Activated CD4-positive, alpha-beta T cell treated with anti-CD3 and anti-CD28 coated beads, Interleukin-2, amount 10 ng/mL, durations not matched to agents 24 days and 14 days (primary cell): ENCODE data around the gene IDH3B. TPM values are rescaled to one million over a fixed set of nuclear protein-coding genes. Genes with fewer than 3 reads are reported as not detected.

Experiments used
- DNase-seq: peaks from one replicate; pipeline ENCODE4 v3.0.0; 2022
- H3K27ac Mint-ChIP-seq: one replicate; pipeline ENCODE4 v1.8.0; 2022; ENCODE audit warnings: mild to moderate bottlenecking, mixed read lengths
- H3K27me3 Mint-ChIP-seq: one replicate; pipeline ENCODE4 v1.8.0; 2022; ENCODE audit warnings: mixed read lengths
- H3K36me3 Mint-ChIP-seq: one replicate; pipeline ENCODE4 v1.8.0; 2022; ENCODE audit warnings: low read depth, mild to moderate bottlenecking, mixed read lengths
- H3K4me1 Mint-ChIP-seq: one replicate; pipeline ENCODE4 v1.8.0; 2021; ENCODE audit warnings: mixed read lengths
- H3K4me3 Mint-ChIP-seq: one replicate; pipeline ENCODE4 v1.8.0; 2022; ENCODE audit warnings: mild to moderate bottlenecking, moderate library complexity, mixed read lengths
- H3K9me3 Mint-ChIP-seq: one replicate; pipeline ENCODE4 v1.8.0; 2021; ENCODE audit warnings: mixed read lengths
- intact Hi-C: fragments of 100-400 bp; cut with micrococcal nuclease; formaldehyde crosslinking; loops from one replicate; pipeline ENCODE4 v1.15.1; 2023
- total RNA-seq: library from RNA; stranded (reverse); gene quantifications from 2 replicates; pipeline ENCODE4 v1.2.3, GENCODE V29; 2022

The IDH3B gene
- total RNA-seq = 121 and 127 TPM in 2 replicates

DNA sequence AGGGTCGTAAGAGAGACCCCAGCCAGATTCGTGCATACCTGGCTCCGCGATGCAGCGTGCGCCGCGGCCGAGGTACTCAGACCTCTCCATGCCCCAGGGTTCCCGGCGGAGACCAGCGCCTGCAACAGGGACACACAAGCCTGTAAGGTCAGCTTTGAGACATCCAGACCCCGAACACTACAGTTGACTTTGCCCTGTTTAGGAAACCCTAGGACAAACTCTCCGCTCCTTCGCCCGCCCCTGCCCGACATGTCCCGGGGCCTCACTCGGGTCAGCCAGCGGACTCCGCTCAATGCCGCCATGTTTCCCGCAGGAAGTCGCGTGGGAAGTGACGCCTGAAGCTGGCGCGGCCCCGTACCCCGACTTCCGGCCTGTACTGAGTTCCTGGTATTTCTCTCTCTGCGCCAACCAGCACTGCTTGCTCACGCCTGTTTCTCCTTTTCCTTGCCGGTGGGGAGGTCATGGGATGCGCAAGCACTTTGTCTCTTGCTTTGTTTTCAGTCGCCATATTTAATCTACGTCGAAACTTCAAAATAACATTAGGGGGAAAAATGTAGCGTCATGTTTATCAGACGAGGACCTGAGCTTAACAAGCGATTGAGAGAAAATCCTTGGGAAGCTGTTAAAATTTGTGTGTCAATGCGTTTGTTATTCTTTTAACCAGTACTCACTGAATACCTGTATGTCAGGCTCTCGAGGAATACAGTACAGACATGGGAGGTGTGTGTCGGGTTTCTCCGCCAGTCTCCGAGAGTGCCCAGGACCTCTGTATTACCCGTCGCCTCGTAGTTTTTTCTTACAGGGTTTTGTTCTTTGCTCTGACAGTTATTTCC, at the start of gene IDH3B:
Gene IDH3B, minus strand, starts transcription at position 330 of the 833 bp plus-strand sequence. Its CDS starts 28 bp downstream, at position 302.
- Mint-ChIP-seq H3K4me3 (peak within 1 kb of the TSS; percentile 85), H3K4me1 (peaks cover 15% of the 10 kb centered on the region), H3K9me3 (peaks cover 3% of the 10 kb centered on the region), H3K36me3 (peaks cover 24% of the 10 kb centered on the region), H3K27me3 (peaks cover 5% of the 10 kb centered on the region), H3K27ac (peak within 1 kb of the TSS; percentile 94)
- DNase-seq = peak; percentile 98
- intact Hi-C loops = loop anchor here (1.0 kb wide), 1 partner anchor 12 kb away; the partner anchor contains the start of gene NOP56

- H3K27me3 Mint-ChIP-seq = peaks cover 2% of the 10 kb centered on the region
- intact Hi-C loops = loop anchor here (1.0 kb wide), 1 partner anchor 30 kb away; no protein-coding TSS in a partner anchor
- H3K4me1 Mint-ChIP-seq = no peaks in the 10 kb centered on the region
- no peak overlapping the region for H3K4me3 Mint-ChIP-seq
- DNase-seq = peak; percentile 62
- H3K9me3 Mint-ChIP-seq = no peaks in the 10 kb centered on the region
- no peak overlapping the region for H3K27ac Mint-ChIP-seq
- no peaks in the 10 kb centered on the region for H3K36me3 Mint-ChIP-seq
These were observed 49.3 kb upstream of the IDH3B start for GRCh38 chr20:2713285-2713684.

DNA sequence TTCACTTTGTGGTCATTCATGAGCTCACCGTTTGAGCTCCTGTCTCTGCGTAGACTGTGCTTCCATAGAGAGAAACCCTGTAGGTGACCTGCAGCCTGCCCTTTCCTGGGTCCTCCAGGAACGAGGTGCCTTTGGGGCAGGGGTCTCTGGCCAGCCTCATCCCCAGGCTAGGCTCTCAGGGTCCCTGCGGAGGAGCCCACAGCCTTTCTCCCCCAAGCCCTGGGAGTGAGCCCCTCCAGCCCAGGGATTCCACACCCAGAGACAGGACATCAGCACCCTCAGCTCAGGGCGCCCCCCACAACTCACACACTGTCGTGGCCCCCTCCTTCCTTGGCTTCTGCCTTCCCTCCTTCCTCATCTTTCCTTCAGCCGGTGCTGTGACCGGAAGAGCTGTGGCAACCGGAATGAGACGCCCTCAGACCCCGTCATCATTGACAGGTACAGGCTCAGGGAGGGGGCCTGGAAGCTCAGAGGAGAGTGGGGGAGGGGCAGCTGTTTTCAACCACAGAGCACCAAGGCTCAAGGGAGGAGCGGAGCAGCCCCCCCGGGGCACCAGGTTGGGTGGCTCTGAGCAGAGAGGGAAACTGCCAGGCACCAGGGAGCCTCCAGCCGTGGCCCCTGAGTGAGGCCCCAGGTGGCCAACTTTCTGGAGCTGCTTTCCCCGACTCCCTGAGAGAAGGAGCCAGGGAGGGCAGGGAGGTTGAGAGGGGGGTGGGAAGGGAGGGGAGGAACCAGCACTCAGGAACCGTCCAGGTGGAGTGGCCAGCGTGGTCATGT, 45.4 kb upstream of the IDH3B start:
- peaks cover 2% of the 10 kb centered on the region for H3K27me3 Mint-ChIP-seq
- H3K4me3 Mint-ChIP-seq = no peak overlapping the region
- DNase-seq = peak; percentile 51
- no peaks in the 10 kb centered on the region for H3K36me3 Mint-ChIP-seq
- H3K9me3 Mint-ChIP-seq = no peaks in the 10 kb centered on the region
- no peak overlapping the region for H3K27ac Mint-ChIP-seq
- peaks cover 14% of the 10 kb centered on the region for H3K4me1 Mint-ChIP-seq
- intact Hi-C loops = no loop called here

DNA sequence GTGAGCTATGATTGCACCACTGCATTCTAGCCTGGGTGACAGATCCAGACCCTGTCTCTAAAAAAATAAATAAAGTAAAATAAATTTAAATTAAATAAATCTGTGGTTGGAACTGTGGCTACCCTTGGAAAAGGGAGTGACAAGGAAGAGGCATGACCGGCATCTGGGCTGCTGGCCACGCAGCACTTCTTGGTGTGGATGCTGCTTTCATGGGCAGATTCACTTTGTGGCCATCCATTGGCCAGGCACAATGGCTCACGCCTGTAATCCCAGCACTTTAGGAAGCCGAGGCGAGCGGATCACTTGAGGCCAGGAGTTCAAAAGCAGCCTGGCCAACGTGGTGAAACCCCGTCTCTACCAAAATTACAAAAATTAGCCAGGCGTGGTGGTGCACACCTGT, 44.6 kb upstream of the IDH3B start:
- Mint-ChIP-seq H3K27me3 (no peaks in the 10 kb centered on the region), H3K4me3 (no peak overlapping the region), H3K9me3 (no peaks in the 10 kb centered on the region), H3K4me1 (peaks cover 14% of the 10 kb centered on the region), H3K36me3 (no peaks in the 10 kb centered on the region), H3K27ac (no peak overlapping the region)
- DNase-seq = no peak
- intact Hi-C loops = no loop called here

DNA sequence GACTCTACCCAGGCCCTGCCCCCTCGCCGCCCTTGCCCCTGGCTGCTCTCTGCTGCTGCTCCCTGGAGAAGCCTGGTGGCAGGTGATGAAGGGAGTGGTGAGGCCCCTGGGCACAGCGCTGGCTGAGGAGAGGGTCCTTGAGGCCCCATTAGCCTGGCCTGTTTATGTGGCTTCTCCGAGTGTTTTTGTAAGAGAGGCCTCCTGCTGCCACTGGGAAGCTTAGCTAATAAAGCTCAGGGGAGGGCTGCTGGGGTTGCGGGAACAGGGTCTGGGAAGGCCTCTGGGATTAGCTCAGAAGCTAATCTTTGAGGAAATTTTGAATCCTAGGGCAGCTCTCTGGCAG, 44.0 kb upstream of the IDH3B start:
- H3K27ac Mint-ChIP-seq = no peak overlapping the region
- H3K4me3 Mint-ChIP-seq = no peak overlapping the region
- intact Hi-C loops = no loop called here
- no peaks in the 10 kb centered on the region for H3K9me3 Mint-ChIP-seq
- H3K36me3 Mint-ChIP-seq = no peaks in the 10 kb centered on the region
- H3K27me3 Mint-ChIP-seq = no peaks in the 10 kb centered on the region
- peak; percentile 51 for DNase-seq
- peaks cover 14% of the 10 kb centered on the region for H3K4me1 Mint-ChIP-seq

DNA sequence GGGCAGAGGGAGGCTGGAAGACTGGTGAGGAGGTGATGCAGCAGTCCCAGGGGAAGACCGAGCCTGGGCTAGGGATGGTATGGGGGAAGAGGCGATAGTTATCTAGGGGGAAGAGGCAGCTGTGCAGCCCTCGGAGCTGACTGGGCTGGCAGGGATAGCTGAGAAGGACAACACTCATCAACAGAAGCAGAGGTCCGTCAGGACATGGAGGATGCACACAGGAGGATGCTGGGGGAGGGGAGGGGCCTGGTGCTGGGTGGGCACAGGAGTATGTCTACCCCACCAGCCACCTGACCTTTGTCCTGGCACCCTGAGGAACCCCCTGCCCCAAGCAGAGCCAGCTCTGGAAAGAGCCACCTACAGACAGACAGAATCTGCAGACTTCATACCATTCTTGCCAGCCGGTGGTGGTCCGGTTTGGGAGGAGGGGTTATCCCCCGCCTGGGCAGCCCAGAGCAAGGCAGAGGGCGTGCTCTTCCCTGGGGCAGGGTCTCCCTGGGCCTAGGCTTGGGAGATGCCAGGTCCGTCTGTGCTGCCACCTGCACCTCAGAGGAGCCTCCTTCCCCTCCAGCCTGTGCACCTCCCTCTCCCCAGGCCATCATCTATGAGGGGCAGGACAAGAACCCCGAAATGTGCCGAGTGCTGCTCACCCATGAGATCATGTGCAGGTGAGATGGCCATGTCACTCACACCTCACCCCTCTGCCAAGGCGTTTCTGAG, 43.5 kb upstream of the IDH3B start:
- H3K4me3 Mint-ChIP-seq = peak overlapping the region; percentile 2
- DNase-seq = peak; percentile 47
- peaks cover 14% of the 10 kb centered on the region for H3K4me1 Mint-ChIP-seq
- intact Hi-C loops = no loop called here
- peak overlapping the region; percentile 61 for H3K27ac Mint-ChIP-seq
- no peaks in the 10 kb centered on the region for H3K27me3 Mint-ChIP-seq
- H3K36me3 Mint-ChIP-seq = no peaks in the 10 kb centered on the region
- no peaks in the 10 kb centered on the region for H3K9me3 Mint-ChIP-seq

- peaks cover 14% of the 10 kb centered on the region for H3K4me1 Mint-ChIP-seq
- H3K4me3 Mint-ChIP-seq = peak overlapping the region; percentile 2
- peak overlapping the region; percentile 61 for H3K27ac Mint-ChIP-seq
- no peaks in the 10 kb centered on the region for H3K27me3 Mint-ChIP-seq
- DNase-seq = peak; percentile 73
- intact Hi-C loops = no loop called here
- no peaks in the 10 kb centered on the region for H3K36me3 Mint-ChIP-seq
- no peaks in the 10 kb centered on the region for H3K9me3 Mint-ChIP-seq
These were observed 42.8 kb upstream of the IDH3B start for GRCh38 chr20:2706688-2707352.

DNA sequence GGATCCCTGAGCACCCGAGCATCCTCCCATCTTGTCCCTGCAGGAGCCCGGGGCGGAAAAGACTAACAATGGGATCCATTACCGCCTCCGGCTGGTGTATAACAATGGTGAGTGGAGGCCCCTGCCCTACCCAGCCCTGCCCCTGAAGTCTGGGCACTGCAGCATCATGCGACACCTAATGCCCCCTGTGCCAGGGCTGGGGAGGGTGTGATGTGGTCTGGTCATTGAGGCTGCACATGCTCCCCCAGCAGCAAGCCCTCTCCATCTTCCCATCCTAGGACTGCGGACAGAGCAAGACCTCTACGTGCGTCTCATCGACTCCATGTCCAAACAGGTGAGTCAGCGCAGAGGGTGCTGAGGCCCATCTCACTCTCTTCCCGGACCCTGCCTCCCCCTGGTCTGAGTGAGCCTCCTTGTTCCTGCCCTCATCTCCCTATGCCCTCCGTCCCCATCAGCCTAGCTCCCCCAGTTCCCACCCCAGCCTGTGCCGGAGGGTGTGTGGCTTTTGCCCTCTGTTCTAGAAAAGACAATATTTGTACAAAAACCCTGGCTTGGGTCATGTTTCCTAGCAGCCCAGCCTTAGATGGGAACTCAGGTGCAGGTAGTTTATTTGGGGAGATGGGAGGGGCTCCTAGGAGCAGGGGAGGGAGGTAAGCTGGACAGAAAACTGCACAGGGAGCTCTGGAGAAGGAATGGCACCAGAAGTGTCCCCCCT, 42.1 kb upstream of the IDH3B start:
- intact Hi-C loops = no loop called here
- Mint-ChIP-seq H3K27me3 (no peaks in the 10 kb centered on the region), H3K4me3 (no peak overlapping the region), H3K36me3 (no peaks in the 10 kb centered on the region), H3K4me1 (peaks cover 14% of the 10 kb centered on the region), H3K9me3 (no peaks in the 10 kb centered on the region), H3K27ac (peak overlapping the region; percentile 24)
- peak; percentile 50 for DNase-seq

DNA sequence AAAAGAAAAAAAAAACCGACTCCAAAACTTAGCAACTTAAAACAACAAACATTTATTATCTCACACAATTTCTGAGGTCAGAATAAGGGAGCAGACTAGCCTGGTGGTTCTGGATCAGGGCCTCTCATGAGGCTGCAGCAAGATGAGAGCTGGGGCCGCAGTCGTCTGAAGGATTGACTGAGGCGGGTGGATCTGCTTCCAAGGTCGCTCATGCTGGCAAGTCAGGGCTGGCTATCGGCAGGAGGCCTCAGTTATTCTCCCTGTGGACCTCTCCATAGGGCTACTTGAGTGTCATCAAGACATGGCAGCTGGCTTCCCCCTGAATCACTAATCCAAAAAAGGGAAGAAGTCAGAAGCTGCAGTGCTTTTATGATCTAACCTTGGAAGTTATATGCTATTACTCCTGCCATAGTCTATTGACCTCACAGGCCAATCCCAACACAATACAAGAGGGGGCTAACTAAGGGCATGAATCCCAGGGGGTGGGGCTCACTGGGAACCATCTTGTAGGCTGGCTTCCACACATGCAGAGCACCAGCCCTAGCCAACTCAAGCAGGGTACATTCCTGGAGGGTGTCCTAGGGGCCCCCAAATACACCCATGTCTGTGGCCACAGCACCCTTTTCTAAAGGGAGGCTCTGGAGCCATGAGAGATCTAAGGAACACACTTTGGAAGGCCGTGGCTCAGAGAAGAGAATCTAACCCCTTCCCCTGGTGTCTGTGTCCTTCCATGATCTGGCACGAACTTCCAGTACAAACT, 39.9 kb upstream of the IDH3B start:
- intact Hi-C loops = no loop called here
- no peak overlapping the region for H3K27ac Mint-ChIP-seq
- H3K27me3 Mint-ChIP-seq = no peaks in the 10 kb centered on the region
- DNase-seq = peak; percentile 50
- H3K9me3 Mint-ChIP-seq = no peaks in the 10 kb centered on the region
- no peak overlapping the region for H3K4me3 Mint-ChIP-seq
- peaks cover 14% of the 10 kb centered on the region for H3K4me1 Mint-ChIP-seq
- H3K36me3 Mint-ChIP-seq = no peaks in the 10 kb centered on the region

GRCh38 chr20:2701671-2702081, 37.7 kb upstream of the IDH3B start:
- Mint-ChIP-seq H3K4me1 (peaks cover 7% of the 10 kb centered on the region), H3K27me3 (peaks cover 3% of the 10 kb centered on the region), H3K36me3 (no peaks in the 10 kb centered on the region), H3K27ac (no peak overlapping the region), H3K4me3 (no peak overlapping the region), H3K9me3 (no peaks in the 10 kb centered on the region)
- no peak for DNase-seq
- intact Hi-C loops = no loop called here

GRCh38 chr20:2700913-2701620, 37.1 kb upstream of the IDH3B start:
- no peak overlapping the region for H3K4me3 Mint-ChIP-seq
- DNase-seq = peak; percentile 42
- H3K9me3 Mint-ChIP-seq = no peaks in the 10 kb centered on the region
- H3K27me3 Mint-ChIP-seq = peaks cover 7% of the 10 kb centered on the region
- peaks cover 2% of the 10 kb centered on the region for H3K4me1 Mint-ChIP-seq
- no peak overlapping the region for H3K27ac Mint-ChIP-seq
- H3K36me3 Mint-ChIP-seq = no peaks in the 10 kb centered on the region
- intact Hi-C loops = no loop called here
